GM15510 (cell line): ENCODE results near the gene GPRC5C.

Experiments used
- POLR2A ChIP-seq: IDR thresholded peaks from 3 replicates; pipeline ENCODE4 v1.6.1; 2011; ENCODE audit warnings: borderline replicate concordance; ENCODE audit not compliant: insufficient read length; ENCODE audit errors: extremely low read depth

GPRC5C gene, protein sequence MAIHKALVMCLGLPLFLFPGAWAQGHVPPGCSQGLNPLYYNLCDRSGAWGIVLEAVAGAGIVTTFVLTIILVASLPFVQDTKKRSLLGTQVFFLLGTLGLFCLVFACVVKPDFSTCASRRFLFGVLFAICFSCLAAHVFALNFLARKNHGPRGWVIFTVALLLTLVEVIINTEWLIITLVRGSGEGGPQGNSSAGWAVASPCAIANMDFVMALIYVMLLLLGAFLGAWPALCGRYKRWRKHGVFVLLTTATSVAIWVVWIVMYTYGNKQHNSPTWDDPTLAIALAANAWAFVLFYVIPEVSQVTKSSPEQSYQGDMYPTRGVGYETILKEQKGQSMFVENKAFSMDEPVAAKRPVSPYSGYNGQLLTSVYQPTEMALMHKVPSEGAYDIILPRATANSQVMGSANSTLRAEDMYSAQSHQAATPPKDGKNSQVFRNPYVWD

DNA sequence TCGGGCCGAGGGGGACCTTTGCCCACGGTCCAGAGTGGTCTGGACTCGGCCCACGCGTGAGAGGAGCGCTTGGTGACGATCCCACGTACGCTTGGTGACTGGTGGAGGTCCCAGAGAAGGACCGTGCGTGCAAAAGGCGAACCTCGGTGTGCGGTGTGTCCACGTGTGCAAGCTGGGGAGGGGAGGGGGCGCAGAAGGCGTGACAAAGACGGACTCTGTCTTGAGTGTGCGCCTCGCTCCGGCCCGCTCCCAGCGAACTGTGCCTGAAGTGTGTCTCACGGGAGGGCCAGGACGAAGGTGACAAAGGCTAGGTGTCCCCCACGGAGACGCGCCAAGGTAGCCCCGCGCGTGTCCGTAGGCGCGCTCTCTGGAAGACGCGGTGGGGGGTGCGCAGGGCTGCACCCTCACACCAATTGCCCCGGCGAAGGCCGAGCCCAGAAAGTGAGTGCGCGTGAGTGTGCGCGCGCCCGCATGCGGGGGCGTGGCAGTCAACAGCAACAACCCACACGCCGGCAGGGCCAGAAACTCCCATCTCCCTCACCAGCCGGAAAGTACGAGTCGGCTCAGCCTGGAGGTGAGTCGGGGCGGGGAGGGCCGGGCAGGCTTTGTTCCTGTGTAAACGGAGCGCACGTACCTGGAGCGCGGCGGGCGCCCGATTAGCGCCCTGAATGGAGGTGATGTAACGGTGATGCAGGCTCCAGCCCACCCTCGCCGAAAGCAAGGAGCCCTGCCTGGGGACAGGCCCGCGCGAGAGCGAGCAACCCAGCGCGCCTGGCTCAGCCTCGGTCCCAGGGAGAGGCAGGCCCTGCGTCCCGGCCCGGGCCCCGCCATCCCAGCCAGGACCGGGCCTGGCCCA is at the start of gene GPRC5C:
TSS of gene GPRC5C (plus strand) at position 521 of the 856 bp plus-strand sequence. CDS start 7,689 bp downstream, outside the sequence.
- TF ChIP-seq POLR2A = no peak

DNA sequence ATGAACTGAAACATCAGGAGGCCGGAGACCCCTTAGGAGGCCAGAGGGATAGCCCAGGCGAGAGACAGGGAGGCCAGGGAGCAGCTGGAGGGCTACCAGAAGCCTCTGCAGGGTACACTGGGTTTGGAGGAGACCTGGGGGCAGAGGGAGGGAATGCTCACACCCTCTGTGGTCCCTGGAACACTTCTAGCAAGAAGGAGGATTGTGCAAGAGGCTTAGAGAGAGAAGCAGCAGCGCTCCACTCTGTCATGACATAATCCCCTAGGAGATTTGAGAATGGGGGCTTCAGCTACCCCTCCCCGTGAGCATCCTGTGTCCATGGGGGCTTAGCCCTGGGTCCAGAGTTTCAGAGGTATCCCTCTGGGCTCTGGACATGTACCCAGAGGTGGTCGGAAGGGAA is 48.7 kb upstream of the GPRC5C start:
- TF ChIP-seq POLR2A = no peak

DNA sequence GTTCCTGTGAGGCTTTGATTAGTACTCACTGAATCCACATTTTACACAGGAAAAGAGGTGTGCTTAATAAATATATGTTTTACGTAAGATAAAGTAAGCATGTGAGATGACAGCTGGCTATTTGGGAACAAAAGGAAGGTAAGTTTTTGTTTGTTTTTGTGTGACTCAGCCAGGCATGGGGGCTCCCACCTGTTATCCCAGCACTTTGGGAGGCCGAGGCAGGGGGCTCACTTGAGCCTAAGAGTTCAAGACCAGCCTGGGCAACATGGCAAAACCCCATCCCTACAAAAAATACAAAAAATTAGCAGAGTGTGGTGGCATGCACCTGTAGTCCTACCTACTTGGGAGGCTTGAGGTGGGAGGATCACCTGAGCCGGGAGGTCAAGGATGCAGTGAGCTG is 46.7 kb upstream of the GPRC5C start:
- TF ChIP-seq POLR2A = no peak

DNA sequence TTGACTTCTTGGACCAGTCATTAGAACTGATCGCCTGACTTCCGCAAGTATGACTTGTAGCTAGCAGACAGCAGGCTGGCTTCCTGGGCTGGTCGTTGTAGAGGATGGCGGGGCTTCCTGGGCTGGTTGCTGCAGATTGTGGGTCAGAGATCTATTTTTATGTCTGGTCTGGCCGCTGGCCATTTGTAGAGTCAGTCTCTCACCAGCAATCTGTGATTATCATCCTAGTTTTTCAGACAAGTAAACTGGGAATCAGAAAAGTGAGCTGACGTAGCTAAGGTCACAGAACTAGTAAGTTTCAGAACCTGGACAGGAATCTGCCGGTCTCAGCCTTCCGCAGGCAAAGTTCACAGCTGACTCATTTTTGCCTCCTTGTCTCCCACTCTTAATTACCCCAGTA is 45.5 kb upstream of the GPRC5C start:
- no peak for TF ChIP-seq POLR2A

DNA sequence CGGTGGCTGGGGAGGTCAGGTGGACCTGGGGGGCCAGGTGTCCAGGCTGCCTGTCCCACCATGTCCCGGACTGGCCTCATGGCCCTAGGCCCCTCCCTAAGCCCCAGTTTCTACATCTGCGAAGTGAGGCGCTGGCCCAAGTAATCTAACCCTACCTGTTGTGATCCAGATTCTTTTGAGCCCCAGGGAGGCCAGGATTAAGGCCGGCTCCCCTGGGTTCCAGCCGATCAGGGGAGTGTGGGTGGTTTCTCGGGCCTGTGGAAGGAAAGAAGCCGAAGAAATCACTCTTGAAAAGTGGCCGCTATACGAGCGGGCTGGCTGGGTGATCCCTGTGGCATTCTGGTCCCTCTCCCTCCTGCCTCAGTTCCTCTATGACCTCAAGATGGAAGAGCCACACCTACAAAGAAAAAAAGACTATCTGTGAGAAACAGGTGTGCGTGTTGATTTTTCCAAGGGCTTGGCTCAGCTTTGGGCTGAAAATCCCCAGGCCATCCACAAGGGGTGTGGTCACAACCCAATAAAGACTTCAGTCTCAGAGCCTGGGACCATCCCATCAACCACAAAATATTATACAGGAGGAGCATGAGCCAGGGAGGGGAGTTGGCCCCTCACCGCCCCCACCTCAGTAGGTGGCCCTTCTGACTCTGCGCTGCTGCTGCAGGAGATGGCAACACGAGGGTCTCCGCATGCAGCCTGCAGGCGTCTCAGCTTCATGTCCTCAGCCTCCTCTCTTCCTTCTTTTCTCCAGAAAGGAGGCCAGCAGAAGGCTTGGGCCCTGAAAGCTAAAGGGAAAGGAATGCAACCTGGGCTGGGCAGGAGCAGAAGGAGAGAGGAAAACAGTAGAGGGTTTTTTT is 44.3 kb upstream of the GPRC5C start:
- no peak for TF ChIP-seq POLR2A

DNA sequence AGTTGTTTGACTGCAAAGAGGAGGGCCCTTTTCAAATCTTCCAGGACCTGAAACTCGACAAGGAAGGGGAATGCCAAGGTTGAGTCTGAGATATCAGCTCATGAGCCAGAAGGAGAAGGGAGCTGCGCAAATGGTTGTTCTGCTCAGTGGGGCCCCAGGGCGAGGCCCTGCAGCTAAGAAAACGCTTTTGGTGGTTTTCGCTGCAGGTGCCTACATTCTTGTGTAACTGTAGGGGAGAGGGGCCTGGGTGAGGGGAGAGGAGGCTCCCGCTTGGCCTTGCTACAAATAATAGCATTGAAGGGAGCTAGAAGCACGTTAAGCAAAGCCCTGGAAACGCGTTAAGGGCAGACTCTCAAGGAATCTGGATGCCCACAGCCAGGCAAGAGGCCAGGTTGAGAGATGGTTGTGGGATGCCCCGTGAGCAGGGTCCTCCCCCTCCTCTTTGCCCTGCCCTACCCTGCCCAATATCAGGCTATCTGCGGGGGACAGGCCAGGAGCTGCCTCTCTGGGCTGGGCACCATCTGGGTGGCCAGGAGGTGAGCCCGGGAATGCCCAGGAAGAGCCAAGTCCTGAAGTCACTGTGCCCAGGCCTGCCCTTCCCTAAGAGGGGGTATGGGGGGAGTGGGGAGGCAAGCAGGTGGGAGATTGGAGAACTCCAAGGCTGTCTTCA is 42.7 kb upstream of the GPRC5C start:
- no peak for TF ChIP-seq POLR2A

DNA sequence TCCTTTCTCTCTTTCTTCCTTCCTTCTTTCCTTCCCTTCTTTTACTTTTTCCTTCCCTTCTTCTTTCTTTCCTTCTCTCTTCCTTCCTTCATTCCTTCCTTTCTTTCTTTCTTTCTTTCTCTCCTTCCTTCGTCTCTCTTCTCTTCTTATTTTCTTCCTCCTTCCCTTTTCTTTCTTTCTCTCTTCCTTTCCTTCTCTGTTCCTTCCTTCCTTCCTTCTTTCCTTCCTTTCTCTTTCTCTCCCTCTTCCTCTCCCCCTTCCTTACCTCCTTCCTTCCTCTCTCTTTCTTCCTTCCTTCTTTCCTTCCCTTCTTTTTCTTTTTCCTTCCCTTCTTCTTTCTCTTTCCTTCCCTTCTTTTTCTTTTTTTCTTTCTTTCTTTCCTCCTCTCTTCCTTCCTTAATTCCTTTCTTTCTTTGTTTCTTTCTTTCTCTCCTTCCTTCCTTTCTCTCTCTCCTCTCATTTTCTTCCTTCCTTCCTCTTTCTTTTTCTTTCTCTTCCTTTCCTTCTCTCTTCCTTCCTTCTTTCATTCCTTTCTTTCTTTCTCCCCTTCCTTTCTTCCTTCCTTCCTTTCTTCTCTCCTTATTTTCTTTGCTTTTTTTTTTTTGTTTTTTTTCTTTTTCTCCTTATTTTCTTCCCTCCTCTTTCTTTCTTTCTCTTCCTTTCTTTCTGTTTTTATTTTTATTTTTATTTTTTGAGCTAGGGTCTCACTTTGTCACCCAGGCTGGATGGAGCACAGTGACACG is 41.8 kb upstream of the GPRC5C start:
- TF ChIP-seq POLR2A = no peak

DNA sequence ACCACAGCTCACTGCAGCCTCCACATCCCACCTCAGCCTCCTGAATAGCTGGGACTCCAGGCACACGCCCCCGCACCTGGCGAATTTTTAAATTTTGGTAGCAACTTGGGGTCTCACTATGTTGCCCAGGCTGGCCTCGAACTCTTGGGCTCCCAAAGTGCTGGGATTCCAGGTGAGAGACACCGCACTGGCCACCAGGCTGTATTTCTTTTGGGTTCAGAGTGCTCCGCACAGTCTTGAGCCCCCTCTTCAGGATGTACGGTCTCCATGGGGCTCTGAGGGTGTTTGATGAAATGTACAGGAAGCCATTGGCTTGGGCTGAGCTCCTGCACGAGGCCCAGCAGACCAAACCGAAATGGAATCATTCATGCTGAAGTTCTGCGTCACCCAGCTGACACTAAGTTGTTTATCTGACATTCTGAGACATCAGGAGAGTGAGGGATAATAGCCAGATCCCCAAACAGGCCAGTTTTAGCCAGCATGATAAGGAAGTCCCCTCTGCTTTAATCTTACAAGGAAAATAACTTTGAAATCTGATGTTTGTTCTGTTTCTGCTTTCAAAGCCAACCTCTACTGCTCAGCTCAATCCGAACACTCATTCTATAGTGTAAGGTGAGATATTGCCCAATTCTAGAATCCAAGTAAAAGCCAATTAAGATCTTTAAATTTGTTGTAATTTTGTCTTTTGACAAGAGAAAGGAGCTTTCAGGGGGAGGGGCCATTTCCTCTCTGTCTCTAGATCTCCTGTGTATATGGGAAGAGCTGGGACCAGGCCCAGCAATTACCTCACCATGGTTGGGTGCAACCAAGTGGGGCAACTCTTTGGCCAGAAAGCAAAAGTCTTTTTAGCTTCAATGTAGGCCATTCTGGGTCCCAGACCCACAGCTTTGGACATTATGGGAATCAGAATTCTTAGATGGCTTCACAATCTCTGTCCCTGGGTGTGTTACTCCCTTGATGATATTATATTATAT is 40.9 kb upstream of the GPRC5C start:
- TF ChIP-seq POLR2A = no peak

DNA sequence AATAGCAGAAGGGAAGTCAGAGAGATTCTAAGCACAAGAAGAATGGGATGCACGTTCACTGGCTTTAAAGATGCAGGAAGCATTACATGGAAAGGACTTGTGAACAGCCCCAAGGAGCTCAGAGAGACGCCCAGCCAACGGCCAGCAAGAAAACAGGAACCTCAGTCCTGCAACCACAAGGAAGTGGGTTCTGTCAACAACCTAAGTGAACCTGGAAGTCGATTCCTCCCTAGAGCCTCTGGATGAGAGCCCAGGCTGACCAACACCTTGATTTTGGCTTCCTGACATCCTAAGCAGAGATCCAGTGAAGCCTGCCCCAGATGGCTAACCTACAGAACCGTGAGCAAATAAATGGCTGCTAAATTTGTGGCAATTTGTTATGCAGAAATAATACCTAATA is 40.1 kb upstream of the GPRC5C start:
- TF ChIP-seq POLR2A = no peak

DNA sequence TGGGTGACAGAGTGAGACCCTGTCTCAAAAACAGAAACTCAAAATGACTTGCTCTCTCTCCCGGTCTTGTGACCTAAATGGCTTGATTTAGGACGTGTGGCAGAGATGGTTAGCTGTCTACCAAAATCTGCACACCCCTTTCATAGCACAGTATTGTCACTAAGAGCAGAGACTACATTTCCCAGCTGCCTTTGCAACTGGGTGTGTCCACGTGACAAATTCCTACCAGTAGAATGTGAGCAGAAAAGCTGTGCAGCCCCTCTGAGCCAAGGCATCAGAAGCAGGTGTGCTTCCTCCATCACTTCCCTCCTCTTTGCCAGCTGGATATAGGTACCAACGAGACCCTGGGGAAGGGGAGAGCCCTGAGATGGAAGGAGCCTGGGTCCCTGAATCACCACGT is 39.0 kb upstream of the GPRC5C start:
- TF ChIP-seq POLR2A = no peak

DNA sequence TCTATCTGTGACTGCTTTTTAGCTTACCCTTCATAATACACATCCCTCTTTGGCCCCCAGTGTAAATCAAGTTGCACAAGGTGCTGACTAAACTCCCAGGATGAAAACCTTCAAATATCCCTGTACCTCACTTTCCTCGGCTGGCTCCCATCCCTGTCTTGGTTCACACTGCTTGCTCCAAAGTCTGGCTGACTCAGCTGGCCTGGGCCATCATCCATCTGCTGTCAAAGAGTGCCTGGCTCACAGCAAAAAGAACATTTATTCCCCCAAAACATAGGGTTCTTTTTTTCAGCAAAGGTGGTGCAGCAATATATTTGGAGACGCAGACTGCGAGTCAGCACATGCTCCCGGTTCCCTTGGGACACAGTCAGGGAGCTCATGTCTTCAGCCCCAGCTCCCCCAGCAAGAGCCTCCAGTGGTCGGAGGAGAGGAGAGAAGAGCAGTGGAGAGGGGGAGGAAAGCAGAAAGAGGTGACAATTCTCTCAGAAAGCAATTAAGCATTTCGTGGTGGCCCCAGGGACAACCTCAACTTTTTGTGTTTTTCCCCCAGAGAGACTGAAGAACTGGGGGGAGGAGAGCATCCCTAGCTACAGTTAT is 38.4 kb upstream of the GPRC5C start:
- TF ChIP-seq POLR2A = no peak

DNA sequence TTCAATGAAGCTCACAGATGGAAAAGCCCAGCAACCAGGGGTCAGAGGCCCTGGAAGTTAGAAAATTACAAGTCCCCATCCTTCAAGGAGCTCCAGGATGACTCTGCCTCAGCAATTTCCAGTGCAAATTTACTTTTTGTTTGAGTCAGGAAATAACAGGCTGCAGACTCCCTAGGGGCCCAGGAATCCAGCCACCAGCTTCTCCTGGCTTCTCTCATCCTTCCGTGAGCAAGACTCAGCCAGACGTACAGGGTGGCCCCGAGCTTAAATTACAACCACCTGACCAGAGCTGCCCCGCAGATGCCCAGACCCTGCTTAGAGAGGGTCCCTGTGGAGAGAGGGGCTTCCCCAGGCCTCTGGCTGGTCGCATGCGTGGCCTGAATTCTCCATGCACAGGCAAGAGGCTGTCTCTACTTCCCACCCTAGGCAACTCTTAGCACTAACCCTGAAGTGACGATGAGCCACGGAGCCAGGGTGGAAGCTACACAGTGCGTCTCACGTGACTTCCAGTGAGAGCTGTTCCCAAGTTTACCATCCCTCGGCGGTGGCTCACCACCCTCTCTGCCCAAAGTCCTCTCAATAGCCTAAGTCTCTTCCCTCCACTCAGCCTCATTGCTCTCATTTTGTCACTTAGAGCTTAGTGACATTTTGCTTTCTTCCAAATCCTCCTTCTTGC is 37.5 kb upstream of the GPRC5C start:
- no peak for TF ChIP-seq POLR2A

DNA sequence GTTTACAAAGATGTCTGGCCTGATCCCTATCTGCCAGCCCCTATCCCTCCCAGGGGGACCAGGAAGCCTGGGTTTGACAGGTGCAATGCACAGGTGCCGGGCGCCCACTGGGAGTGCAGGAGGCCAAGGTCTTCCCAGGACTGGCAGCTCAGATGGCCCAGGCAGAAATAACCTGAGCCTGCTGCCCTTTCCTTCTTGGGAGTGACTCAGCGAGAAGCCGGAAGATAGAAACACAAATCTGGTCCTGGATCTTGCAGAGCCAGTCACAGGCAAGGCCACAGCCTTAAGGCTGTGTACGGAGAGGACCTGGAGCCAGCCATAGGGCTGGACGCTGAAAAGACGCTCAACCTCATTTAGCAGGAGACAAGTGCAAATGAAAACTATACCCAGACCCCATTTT is 36.9 kb upstream of the GPRC5C start:
- TF ChIP-seq POLR2A = no peak
